Stomach smooth muscle (tissue), 2 donors: ENCODE measurements around the gene SLC37A1.

Experiments used
- H3K27ac ChIP-seq: one replicate; pipeline ENCODE4 v1.7.0; 2013; ENCODE audit warnings: mild to moderate bottlenecking, low read length, inconsistent platforms
- H3K27me3 ChIP-seq, 2 donors: one replicate each; pipeline ENCODE4 v1.7.0; 2013; ENCODE audit warnings: low read length in 2 of 2; ENCODE audit not compliant: insufficient read depth in 2 of 2, control insufficient read depth in 1 of 2
- H3K36me3 ChIP-seq, 2 donors: one replicate each; pipeline ENCODE4 v1.7.0; 2013; ENCODE audit warnings: low read length in 2 of 2; ENCODE audit not compliant: control insufficient read depth in 2 of 2, insufficient read depth in 2 of 2
- H3K4me1 ChIP-seq: one replicate; pipeline ENCODE4 v1.7.0; 2013; ENCODE audit warnings: low read length; ENCODE audit not compliant: control insufficient read depth, insufficient read depth
- H3K4me3 ChIP-seq, 2 donors: one replicate each; pipeline ENCODE4 v1.7.0; 2013; ENCODE audit warnings: low read length in 2 of 2
- H3K9ac ChIP-seq, 2 donors: one replicate each; pipeline ENCODE4 v1.7.0; 2013; ENCODE audit warnings: low read length in 2 of 2, mild to moderate bottlenecking in 1 of 2
- H3K9me3 ChIP-seq, 2 donors: one replicate each; pipeline ENCODE4 v1.7.0; 2013; ENCODE audit warnings: low read length in 2 of 2; ENCODE audit not compliant: control insufficient read depth in 2 of 2
- donor health status: healthy.
- donor health status: Pancreatic carcinoma.

Gene SLC37A1

GRCh38 chr21:42522271-42522670, 8.6 kb downstream of the SLC37A1 start:
- H3K9ac ChIP-seq: no peak overlapping the region
- no peak overlapping the region for H3K27ac ChIP-seq
- peaks cover 33% of the 10 kb centered on the region for H3K4me1 ChIP-seq
- H3K9me3 ChIP-seq: no peaks in the 10 kb centered on the region
- H3K4me3 ChIP-seq: no peak overlapping the region
- H3K27me3 ChIP-seq: no peaks in the 10 kb centered on the region
- H3K36me3 ChIP-seq: peaks cover 10 to 16% of the 10 kb centered on the region in 2 donors

GRCh38 chr21:42522771-42523170, 9.1 kb downstream of the SLC37A1 start:
- H3K9ac ChIP-seq: no peak overlapping the region
- H3K4me1 ChIP-seq: peaks cover 37% of the 10 kb centered on the region
- H3K36me3 ChIP-seq: peaks cover 10 to 16% of the 10 kb centered on the region in 2 donors
- H3K27ac ChIP-seq: peak overlapping the region; percentile 92
- H3K27me3 ChIP-seq: no peaks in the 10 kb centered on the region
- H3K4me3 ChIP-seq: no peak overlapping the region
- no peaks in the 10 kb centered on the region for H3K9me3 ChIP-seq

GRCh38 chr21:42523211-42523610, 9.6 kb downstream of the SLC37A1 start:
- Histone ChIP-seq H3K4me3 (no peak overlapping the region), H3K27me3 (no peaks in the 10 kb centered on the region), H3K27ac (peak overlapping the region; percentile 92), H3K4me1 (peaks cover 41% of the 10 kb centered on the region), H3K9ac (no peak overlapping the region), H3K9me3 (no peaks in the 10 kb centered on the region), H3K36me3 (peaks cover 10 to 16% of the 10 kb centered on the region in 2 donors)

DNA sequence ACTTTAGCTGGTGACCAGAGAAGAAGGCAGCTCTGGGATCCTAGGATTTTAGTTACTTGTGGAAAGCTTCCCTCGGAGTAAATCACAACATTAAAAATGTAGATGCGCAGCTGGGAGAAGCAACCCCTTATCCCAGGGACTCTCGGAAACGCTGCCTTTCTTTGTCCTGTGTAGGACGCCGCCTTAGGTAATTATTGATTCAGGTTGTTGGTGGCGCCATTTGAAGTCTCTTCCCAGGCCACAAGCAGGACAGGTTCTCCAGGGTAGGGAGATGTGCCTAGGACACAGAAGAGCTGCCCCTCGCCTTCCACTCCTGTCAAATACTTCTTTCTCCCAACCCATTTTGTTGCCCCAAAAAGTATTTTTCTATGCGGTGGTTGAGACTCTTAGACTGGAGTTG, 10.3 kb downstream of the SLC37A1 start:
- H3K27me3 ChIP-seq: no peaks in the 10 kb centered on the region
- no peaks in the 10 kb centered on the region for H3K9me3 ChIP-seq
- peak overlapping the region; percentile 49 to 80 for H3K9ac ChIP-seq
- H3K4me1 ChIP-seq: peaks cover 42% of the 10 kb centered on the region
- H3K27ac ChIP-seq: peak overlapping the region; percentile 92
- peaks cover 9% of the 10 kb centered on the region in 2 donors for H3K36me3 ChIP-seq
- H3K4me3 ChIP-seq: peak overlapping the region; percentile 45 to 71

DNA sequence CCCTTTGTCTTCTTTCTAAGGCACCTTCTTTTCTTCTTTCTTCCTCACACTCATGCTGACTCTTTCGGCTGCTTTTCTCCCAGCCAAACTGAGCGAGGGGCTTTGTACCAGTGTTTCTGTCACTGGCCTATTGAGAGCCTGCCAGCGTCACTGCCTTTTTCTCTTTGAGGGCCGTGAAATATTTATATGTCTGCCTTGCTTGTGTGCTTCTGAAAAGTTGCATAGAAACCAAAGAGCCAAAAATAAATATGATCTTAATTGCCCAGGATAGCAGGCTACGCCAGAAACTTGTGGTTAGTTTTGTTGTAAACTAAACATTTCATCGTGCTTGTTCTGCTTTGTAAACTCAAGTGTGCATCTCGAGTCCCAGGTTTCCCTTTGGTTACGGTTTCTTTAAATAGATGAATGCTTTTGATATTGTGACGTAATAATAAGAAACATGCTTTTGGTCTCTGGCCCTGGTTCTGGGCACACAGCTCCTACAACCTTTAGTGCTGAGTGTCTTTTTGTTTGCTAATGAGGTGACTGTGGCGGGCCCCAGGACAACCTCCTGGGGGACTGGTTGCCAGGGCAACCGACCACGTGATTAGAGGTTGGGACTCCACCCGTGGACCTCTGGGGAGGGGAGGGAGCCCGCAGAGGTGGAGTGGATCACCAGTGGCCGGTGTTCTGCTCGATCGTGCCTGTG, 10.8 kb downstream of the SLC37A1 start:
- Histone ChIP-seq H3K9ac (peak overlapping the region; percentile 49 to 80), H3K4me1 (peaks cover 42% of the 10 kb centered on the region)

GRCh38 chr21:42525029-42525581, 11.5 kb downstream of the SLC37A1 start:
- Histone ChIP-seq H3K4me3 (peak overlapping the region; percentile 45 to 71), H3K36me3 (peaks cover 0 to 7% of the 10 kb centered on the region in 2 donors), H3K27me3 (no peaks in the 10 kb centered on the region), H3K9me3 (no peaks in the 10 kb centered on the region), H3K9ac (peak overlapping the region; percentile 49 to 80), H3K4me1 (peaks cover 42% of the 10 kb centered on the region), H3K27ac (peak overlapping the region; percentile 92)

More for the DNA sequence above, 10.8 kb downstream of the SLC37A1 start:
- no peaks in the 10 kb centered on the region for H3K9me3 ChIP-seq
- H3K27me3 ChIP-seq: no peaks in the 10 kb centered on the region
- H3K27ac ChIP-seq: peak overlapping the region; percentile 92
- H3K4me3 ChIP-seq: peak overlapping the region; percentile 45 to 71
- peaks cover 4 to 7% of the 10 kb centered on the region in 2 donors for H3K36me3 ChIP-seq

GRCh38 chr21:42525676-42526378, 12.2 kb downstream of the SLC37A1 start:
- Histone ChIP-seq H3K4me3 (peak overlapping the region in 1 of 2 donors; percentile 15), H3K27ac (peak overlapping the region; percentile 92), H3K9ac (peak overlapping the region in 1 of 2 donors; percentile 21), H3K27me3 (no peaks in the 10 kb centered on the region), H3K36me3 (peaks cover 0 to 6% of the 10 kb centered on the region in 2 donors), H3K4me1 (peaks cover 42% of the 10 kb centered on the region), H3K9me3 (no peaks in the 10 kb centered on the region)

- peaks cover 0 to 4% of the 10 kb centered on the region in 2 donors for H3K36me3 ChIP-seq
- peak overlapping the region in 1 of 2 donors; percentile 21 for H3K9ac ChIP-seq
These were observed 12.7 kb downstream of the SLC37A1 start for GRCh38 chr21:42526379-42526727.

GRCh38 chr21:42527127-42527488, 13.5 kb downstream of the SLC37A1 start:
- Histone ChIP-seq H3K9me3 (no peaks in the 10 kb centered on the region), H3K4me1 (peaks cover 42% of the 10 kb centered on the region), H3K9ac (no peak overlapping the region), H3K4me3 (no peak overlapping the region), H3K36me3 (peaks cover 0 to 4% of the 10 kb centered on the region in 2 donors), H3K27me3 (no peaks in the 10 kb centered on the region), H3K27ac (no peak overlapping the region)

More at GRCh38 chr21:42526379-42526727, 12.7 kb downstream of the SLC37A1 start:
- peak overlapping the region; percentile 60 for H3K27ac ChIP-seq
- H3K9me3 ChIP-seq: no peaks in the 10 kb centered on the region
- H3K27me3 ChIP-seq: no peaks in the 10 kb centered on the region
- peak overlapping the region in 1 of 2 donors; percentile 15 for H3K4me3 ChIP-seq
- peaks cover 42% of the 10 kb centered on the region for H3K4me1 ChIP-seq

- H3K9me3 ChIP-seq: no peaks in the 10 kb centered on the region
- no peaks in the 10 kb centered on the region for H3K27me3 ChIP-seq
- H3K9ac ChIP-seq: peak overlapping the region in 1 of 2 donors; percentile 21
- H3K4me3 ChIP-seq: peak overlapping the region in 1 of 2 donors; percentile 61
- peaks cover 44% of the 10 kb centered on the region for H3K4me1 ChIP-seq
- H3K27ac ChIP-seq: peak overlapping the region; percentile 58
- no peaks in the 10 kb centered on the region for H3K36me3 ChIP-seq
These were observed 14.0 kb downstream of the SLC37A1 start for GRCh38 chr21:42527489-42528158.
